Measurements from ENCODE around the gene RAB3IL1. TPM values are rescaled to one million over a fixed set of nuclear protein-coding genes. Genes with fewer than 3 reads are reported as not detected.

RAB3IL1 gene
- total and polyA plus RNA-seq, 9 of the 15 experiments (the other 6 are each of a cell fraction or from before 2014, with no cell fraction given) = 0.15 to 42.6 (median 15.5) TPM

GRCh38 chr11:61917334-61918109, at the start of gene RAB3IL1 (continued):
- TF ChIP-seq CTCFL (IDR thresholded peaks at IDR 0.05; ENCODE audit: borderline replicate concordance, insufficient read depth, low read depth, low read length, poor library complexity, severe bottlenecking) (no peak), AFF4 (CRISPR knock-in tag; IDR thresholded peaks at IDR 0.05) (0 out of 2 replicates have a peak, but pooled peaks have one; percentile 39), HDAC3 (IDR thresholded peaks at IDR 0.05; ENCODE audit: borderline replicate concordance, partially characterized antibody) (no peak), FOXP1 (CRISPR knock-in tag; IDR thresholded peaks at IDR 0.05) (no peak), ZKSCAN8 (CRISPR knock-in tag; IDR thresholded peaks at IDR 0.05) (no peak), SETDB1 (IDR thresholded peaks at IDR 0.05; ENCODE audit: low read length) (no peak), ZKSCAN3 (CRISPR knock-in tag; IDR thresholded peaks at IDR 0.05) (no peak), ZNF699 (CRISPR knock-in tag; IDR thresholded peaks at IDR 0.05; ENCODE audit: insufficient replicate concordance) (no peak), ZNF589 (CRISPR knock-in tag; IDR thresholded peaks at IDR 0.05; ENCODE audit: low read depth) (no peak), ZNF778 (CRISPR knock-in tag; IDR thresholded peaks at IDR 0.05) (no peak), RUNX1 (IDR thresholded peaks at IDR 0.05; ENCODE audit: low read depth) (no peak), SMAD3 (CRISPR knock-in tag; conservative IDR thresholded peaks at IDR 0.05) (no peak), MXD1 (CRISPR knock-in tag; IDR thresholded peaks at IDR 0.05; ENCODE audit: borderline replicate concordance, poor library complexity, severe bottlenecking) (peak; percentile 89), TCF7L2 (IDR thresholded peaks at IDR 0.05; ENCODE audit: low read depth, low read length) (no peak), ETV1 (tag; conservative IDR thresholded peaks at IDR 0.05; ENCODE audit: low read depth) (peak; percentile 43; the same call in 1 of the 2 replicates), SAP30 (IDR thresholded peaks at IDR 0.05; ENCODE audit: borderline replicate concordance, insufficient read depth, low read depth, low read length, poor library complexity, severe bottlenecking) (peak; percentile 91), CC2D1A (IDR thresholded peaks at IDR 0.05) (no peak), ETS1 (conservative IDR thresholded peaks at IDR 0.05; ENCODE audit: control insufficient read depth, low read depth, low read length) (no peak; the same call in 1 of the 2 replicates), XRCC3 (IDR thresholded peaks at IDR 0.05) (no peak), C11orf30 (IDR thresholded peaks at IDR 0.05; ENCODE audit: low read depth) (no peak)

Measured in K562 (cell line).